NCI-H1092 treated with DMSO at 0.1 percent for 48 hours (cell line): ENCODE results near the gene CABP4.
"Not testable (repeated sequence)": the region's sequence is repeated elsewhere in the genome, so short reads cannot be mapped to it uniquely, and the experiment has no call there.

Experiments
- DNase-seq: peaks from one replicate; lab custom pipeline; 2025; lab: John Stamatoyannopoulos, UW

The CABP4 gene

DNA sequence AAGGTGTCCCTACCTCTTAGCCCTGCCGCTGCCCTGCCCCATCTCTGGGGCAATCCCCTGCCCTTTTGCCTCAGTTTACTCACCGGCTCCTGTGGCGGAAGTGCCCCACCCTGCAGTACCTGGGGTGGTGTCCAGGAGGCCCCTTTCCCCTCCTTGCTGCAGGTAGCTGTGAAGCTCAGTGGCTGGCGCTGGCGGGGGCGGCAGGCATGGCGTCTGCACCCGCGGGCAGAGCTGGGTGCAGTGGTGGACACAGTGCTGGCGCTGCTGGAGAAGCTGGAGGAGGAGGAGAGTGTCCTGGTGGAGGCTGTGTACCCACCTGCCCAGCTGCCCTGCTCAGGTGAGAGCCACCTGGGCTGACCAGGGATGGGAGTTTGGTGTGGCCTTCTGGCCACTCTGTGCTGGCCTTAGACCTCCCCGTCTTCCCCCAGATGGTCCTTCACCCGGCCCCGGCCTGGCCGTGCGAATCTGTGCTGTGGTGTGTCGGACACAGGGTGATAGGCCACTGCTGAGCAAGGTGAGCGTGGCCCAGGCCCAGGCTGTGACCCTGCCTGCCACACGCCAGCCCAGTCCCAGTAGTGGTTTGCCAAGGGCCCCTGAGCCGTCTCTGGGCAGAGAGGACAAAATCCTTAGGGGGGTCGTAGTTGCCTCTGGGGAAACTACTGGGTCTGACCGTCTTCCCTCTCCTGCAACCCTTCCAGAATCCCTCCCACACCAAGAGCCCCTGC lies 35.7 kb upstream of the CABP4 start:
- DNase-seq, result no peak

DNA sequence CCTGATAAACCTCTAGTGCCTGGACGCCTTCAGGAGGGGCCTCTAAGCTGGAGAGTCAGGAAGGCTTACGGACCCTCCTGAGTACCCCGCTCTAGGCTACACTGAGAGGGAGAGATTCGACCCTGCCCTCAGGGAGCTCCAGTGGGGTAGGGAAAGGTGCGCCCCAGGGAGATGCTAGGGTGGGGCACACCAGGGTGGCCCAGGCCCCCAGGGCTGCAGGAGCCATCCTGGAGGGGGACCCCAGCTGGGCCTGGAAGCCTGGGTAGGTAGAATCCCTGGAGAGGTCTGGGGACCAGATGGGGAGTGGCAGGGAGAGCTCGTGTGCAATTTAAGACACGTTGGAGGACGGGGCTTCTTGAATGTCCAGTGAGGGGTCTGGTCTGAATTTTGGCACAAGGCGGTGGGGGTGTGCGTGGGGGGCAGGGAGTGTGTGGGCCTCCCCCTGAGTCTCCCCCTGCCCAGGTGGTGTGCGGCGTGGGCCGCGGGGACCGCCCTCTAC lies 35.0 kb upstream of the CABP4 start:
- no peak for DNase-seq

DNA sequence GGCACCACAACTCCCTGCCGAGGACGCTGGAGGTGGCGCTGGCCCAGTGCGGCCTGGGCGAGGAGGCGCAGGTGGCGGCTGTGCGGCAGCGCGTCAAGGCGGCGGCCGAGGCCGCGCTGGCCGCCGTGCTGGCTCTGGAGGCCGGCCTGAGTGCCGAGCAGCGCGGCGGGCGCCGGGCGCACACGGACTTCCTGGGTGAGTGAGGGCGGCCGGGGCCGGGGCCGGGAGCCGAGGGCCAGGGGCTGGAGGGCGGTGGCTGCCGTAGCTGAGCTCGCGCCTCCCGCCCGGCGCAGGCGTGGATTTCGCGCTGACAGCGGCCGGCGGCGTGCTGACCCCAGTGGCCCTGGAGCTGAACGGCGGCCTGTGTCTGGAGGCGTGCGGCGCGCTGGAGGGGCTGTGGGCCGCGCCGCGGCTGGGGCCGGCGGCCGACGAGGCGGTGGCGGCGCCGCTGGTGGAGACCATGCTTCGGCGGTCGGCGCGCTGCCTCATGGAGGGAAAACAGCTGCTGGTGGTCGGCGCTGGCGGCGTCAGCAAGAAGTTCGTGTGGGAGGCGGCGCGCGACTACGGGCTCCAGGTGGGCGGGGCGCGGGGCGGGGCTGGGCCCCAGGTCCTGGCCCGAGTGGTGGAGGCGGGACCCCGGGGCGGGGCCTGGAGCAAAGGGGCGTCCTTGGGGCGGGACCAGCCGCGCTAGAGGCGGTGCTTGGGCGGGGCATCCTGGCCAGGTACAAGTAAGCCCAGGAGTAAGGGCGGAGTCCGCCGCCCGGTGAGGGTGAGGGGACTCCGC lies 34.3 kb upstream of the CABP4 start:
- DNase-seq, result peak; percentile 91

DNA sequence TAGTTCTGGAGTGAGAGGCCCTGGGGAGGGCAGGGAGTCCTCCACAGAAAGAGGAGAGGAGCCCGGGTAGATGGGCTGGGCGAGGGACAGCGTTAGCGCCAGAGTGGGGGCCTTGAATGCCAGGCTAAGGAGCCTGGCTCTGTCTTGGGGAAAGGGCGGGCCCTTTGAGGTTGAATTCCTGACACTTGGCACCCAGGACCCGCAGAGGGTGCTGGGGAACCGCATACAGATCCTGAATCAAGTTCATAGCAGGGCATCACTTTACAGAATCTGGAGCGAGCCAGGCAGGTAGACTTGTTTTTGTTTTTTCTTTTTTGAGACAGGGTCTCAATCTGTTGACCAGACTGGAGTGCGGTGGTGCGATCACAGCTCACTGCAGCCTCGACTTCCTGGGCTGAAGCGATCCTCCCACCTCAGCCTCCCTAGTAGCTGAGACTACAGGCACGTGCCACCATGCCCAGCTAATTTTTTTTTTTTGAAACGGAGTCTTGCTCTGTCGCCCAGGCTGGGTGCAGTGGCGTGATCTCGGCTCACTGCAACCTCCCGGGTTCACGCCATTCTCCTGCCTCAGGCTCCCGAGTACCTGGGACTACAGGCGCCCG lies 33.6 kb upstream of the CABP4 start:
- no peak for DNase-seq

DNA sequence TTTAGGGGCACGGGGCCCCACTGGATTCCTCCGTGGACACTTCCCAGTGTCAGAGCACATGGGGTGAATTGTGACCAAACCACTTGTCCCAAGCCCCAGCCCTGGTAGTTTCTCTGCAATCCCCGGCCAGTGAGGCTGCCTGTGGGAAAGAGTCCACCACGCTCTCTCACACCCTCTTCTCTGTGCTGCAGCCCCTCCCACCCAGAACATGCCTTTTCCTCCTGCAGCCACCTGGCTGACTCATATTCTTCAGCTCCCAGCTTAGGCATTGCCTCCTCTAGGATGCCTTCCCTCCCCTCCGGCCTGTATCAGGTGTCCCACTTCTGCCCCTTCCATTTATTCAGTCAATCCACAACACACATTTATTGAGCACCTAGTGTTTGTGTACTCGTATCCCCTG lies 32.3 kb upstream of the CABP4 start:
- DNase-seq, result no peak

DNA sequence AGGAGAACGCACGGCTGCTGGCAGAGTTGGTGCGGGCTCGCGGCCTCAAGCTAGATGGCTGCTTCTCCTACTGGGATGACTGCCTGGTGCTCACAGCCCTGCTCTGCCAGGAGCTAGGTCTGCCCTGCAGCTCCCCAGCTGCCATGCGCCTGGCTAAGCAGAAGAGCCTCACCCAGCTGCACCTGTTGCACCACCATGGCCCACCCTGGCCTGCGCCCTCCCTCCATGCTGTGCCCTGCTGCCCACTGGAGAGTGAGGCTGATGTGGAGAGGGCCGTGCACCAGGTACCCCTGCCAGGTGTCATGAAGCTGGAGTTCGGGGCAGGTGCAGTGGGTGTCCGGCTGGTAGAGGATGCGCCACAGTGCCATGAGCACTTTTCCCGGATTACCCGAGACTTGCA lies 31.7 kb upstream of the CABP4 start:
- no peak for DNase-seq

DNA sequence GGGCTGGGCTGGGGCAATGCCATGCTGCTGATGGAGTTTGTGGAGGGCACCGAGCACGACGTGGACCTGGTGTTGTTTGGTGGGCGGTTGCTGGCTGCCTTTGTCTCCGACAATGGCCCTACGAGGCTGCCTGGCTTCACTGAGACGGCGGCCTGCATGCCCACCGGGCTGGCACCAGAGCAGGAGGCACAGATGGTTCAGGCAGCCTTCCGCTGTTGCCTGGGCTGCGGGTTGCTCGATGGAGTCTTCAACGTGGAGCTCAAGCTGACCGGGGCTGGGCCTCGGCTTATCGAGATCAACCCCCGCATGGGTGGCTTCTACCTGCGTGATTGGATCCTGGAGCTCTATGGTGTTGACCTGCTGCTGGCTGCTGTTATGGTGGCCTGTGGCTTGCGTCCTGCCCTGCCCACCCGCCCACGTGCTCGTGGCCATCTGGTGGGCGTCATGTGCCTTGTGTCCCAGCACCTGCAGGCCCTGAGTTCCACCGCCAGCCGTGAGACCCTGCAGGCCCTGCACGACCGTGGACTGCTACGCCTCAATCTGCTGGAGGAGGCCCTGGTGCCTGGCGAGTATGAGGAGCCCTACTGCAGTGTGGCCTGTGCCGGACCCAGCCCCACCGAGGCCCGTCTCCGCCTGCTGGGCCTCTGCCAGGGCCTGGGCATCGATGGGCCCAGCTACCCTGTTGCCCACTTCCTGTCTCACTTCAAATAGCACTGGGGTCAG lies 31.1 kb upstream of the CABP4 start:
- no peak for DNase-seq

DNA sequence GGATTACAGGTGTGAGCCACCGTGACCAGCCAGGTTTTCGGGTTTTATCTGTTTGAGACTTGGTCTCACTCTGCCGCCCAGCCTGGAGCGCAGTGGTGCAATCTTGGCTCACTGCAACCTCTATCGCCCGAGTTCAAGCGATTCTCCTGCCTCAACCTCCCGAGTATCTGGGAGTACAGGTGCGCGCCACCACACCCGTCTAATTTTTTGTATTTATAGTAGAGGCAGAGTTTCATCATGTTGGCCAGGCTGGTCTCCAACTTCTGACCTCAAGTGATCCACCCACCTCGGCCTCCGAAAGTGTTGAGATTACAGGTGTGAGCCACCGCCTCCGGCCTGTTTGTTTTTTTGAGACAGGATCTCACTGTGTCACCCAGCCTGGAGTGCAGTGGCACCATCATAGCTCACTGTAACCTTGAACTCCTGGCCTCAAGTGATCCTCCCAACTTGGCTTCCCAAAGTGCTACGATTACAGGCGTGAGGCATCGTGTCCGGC lies 27.7 kb upstream of the CABP4 start:
- DNase-seq, result not testable (repeated sequence)

DNA sequence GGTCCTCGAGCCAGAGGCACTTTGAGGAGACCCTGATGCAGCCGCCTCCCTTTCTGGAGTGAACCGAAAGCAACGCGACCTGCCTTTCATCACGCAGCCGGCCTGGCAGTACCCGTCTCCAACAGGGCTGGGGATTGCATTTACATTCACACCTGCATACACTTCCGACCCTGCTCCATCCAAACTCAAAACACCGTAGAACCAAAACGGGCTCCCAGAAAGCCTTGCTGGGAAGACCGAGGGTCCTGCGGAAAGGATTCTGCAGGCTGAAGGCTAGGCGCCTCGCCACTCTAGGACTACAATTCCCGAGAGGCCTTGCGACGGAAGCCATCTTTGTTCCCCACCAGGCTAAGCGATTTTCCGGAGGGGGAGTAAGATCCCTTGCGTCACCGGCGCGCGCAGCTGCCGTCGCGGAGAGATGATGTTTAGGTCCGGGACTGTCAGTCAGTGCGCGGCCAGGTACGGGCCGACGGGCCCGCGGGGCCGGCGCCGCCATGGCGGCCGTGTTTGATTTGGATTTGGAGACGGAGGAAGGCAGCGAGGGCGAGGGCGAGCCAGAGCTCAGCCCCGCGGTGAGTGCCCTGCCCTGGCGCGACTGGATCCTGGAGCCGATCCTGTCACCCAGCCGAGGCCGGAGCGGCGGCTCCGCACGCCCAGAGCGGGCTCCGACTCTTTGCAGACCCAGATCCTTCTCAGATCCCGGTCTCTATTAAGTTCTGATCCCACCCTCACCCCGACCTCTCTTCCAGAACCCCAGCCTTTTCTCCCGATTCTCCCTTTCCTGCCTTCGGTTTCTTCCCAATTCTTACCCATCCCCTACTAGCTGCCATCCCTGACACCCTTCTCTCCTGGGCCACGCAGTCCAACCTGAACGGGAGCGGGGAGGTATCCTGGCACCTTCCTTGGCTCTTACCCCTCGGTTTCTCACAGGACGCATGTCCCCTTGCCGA lies 26.8 kb upstream of the CABP4 start, which contains the start of gene RPS6KB2:
Gene RPS6KB2, plus strand, starts transcription at position 443 of the 950 bp plus-strand sequence. Its CDS starts 52 bp downstream, at position 495.
- DNase-seq, result peak; percentile 99

DNA sequence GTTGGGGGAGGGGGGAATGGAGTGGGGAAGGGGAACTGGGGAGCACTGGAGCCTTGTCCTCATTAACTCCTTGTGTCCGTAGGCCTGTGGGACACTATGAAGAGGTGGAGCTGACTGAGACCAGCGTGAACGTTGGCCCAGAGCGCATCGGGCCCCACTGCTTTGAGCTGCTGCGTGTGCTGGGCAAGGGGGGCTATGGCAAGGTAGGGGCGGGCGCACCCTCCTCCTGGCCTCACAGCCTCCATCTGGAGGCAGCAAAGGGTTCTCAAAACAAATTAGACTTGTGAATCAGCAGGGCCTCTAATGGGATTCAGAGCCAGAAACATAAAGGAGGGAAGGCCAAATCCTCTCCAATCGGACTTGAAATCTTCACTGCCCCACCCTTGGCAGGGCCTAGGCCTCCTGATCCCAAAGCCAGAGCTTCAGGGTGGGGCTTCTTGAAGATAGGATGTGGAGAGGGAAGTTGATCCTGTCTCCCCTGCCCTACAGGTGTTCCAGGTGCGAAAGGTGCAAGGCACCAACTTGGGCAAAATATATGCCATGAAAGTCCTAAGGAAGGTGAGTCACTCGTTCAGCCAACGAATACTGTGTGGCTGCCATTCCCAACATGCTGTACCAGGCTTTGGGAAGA lies 26.0 kb upstream of the CABP4 start:
- no peak for DNase-seq

DNA sequence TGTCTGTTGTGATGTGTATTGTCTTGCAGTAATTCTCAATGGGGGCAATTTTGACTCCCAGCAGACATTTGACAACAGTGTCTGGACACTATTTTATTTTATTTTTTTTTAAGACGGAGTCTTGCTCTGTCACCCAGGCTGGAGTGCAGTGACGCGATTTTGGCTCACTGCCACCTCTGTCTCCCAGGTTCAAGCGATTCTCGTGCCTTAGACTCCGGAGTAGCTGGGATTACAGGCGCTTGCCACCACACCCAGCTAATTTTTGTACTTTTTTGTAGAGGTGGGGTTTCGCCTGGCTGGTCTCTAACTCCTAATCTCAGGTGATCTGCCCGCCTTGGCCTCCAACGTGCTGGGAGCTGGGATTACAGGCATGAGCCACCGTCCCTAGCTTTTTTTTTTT lies 25.4 kb upstream of the CABP4 start:
- no peak for DNase-seq

DNA sequence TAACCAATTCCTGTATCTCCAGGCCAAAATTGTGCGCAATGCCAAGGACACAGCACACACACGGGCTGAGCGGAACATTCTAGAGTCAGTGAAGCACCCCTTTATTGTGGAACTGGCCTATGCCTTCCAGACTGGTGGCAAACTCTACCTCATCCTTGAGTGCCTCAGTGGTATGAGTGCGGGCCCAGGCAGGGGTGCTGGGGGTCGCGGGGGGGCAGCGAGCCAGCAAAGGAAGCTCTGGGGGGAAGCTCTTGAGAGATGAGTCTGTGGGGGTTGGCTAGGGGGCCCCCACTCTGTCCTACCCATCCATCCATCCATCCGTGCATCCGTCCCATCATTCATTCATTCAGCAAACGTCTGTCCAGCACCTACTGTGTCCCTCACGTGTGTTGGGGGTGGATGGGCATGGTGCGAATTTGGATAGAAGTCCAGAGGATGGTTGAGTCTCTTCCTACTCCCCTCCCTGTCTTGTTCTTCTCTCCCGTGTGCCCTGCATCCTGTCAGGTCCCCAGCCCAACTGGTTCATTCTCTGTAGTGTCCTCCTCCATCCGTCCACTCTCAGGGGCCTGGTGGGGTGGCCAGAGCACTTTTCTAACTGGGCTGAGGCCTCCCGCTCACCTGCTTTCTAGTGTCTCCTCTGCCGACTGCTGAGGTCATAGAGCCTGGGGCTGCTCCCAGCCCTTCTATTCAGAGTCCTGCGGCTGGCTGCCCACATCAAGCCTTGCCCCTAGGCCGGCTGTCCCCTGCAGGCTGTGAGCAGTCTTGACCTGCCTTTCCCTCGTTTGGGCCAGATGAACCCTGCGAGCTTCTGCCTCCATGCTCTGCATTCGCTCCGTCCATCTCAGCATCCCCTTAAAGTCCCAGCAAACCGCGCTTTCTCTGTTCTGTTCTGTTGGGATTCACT lies 23.6 kb upstream of the CABP4 start:
- DNase-seq, result no peak

DNA sequence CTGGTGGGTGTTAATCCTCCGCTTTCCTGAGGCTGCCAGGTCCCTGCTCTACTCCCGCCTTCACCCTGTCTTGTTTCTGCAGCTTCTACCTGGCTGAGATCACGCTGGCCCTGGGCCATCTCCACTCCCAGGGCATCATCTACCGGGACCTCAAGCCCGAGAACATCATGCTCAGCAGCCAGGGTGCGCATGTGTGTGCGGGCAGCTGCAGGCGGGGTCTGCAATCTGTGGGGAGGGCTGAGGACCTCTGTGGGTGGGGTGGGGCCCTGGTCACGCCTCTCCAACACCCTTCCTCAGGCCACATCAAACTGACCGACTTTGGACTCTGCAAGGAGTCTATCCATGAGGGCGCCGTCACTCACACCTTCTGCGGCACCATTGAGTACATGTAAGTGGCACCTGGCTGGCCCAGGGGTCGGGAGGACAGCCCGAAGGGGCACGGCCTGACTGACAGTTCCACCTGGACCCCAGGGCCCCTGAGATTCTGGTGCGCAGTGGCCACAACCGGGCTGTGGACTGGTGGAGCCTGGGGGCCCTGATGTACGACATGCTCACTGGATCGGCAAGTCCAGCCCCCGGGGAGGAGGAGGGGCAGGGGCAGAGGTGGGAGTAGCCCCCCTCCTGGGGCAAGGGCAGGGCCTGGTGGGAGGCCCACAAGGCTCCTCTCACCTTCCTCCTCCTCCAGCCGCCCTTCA lies 22.4 kb upstream of the CABP4 start:
- DNase-seq, result no peak

DNA sequence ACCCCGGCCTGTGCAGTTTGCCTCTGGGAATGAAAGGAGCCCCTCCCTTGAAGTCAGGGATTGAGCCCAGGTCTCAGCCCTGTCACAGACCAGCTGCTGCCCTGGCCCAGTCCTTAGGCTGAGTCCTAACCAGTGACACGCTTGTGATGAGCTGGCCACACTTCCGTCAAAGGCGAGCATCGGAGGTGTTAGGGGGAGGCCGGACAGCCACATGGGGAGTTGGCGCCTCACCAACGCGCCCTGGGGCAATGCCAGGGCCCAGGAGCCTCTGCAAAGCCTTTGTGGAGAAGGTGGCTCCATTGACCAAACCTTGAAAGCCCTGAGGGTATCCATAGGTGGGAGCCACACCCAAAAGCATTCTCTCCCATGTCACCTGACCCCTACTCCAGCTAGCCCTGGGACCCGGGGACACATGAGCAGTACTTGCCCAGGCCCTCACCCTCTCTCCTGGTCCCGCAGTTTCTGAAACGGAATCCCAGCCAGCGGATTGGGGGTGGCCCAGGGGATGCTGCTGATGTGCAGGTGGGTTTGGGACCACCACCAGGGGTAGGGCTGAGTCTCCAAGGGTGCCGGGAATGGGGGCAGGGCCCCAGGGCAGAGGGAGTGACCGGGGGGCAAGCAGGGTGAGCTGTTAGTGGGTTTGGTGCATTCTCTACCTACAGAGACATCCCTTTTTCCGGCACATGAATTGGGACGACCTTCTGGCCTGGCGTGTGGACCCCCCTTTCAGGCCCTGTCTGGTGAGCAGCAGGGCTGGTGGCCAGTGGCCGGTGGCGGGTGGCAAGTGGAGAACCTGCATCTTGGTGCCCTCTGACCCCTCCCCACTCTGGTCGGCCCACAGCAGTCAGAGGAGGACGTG lies 21.4 kb upstream of the CABP4 start:
- DNase-seq, result no peak

DNA sequence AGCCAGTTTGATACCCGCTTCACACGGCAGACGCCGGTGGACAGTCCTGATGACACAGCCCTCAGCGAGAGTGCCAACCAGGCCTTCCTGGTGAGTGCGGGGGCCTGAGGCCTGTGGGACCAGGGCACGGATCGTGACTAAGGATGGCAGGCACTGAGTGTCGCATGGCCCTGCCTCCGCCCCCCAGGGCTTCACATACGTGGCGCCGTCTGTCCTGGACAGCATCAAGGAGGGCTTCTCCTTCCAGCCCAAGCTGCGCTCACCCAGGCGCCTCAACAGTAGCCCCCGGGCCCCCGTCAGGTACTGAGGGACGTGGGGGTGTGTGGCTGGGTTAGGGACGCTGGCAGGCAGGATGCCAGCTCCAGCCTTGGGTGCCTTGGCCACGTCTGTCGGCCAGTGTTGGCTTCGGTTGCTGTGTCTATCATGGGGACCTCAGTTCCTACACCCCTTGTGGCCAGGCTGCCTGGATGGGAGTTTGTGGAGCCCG lies 20.7 kb upstream of the CABP4 start:
- no peak for DNase-seq

DNA sequence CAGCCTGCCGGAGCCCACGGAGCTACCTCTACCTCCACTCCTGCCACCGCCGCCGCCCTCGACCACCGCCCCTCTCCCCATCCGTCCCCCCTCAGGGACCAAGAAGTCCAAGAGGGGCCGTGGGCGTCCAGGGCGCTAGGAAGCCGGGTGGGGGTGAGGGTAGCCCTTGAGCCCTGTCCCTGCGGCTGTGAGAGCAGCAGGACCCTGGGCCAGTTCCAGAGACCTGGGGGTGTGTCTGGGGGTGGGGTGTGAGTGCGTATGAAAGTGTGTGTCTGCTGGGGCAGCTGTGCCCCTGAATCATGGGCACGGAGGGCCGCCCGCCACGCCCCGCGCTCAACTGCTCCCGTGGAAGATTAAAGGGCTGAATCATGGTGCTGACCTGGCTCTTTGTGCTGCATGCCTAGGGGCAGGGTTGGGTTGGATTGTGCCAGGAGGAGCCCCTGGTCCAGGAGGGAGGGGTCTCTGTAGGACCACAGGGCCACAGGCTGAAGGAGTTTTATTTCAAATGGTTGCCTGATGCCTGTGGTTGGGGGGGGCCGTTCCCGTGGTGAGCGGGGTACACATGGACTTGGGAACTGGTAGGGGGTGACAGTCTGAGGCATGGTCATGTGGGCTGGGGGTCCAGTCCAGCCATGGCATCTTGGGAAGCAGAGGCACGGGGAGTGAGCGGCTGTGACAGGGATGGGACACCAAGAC lies 20.0 kb upstream of the CABP4 start:
- no peak for DNase-seq
